ENCODE results near the gene FCN1. TPM values are rescaled to one million over a fixed set of nuclear protein-coding genes. Genes with fewer than 3 reads are reported as not detected.
"Not testable (repeated sequence)": the region's sequence is repeated elsewhere in the genome, so short reads cannot be mapped to it uniquely, and the experiment has no call there.

FCN1 gene
- total RNA-seq, 1 donor from 2014 or later, result not detected

DNA sequence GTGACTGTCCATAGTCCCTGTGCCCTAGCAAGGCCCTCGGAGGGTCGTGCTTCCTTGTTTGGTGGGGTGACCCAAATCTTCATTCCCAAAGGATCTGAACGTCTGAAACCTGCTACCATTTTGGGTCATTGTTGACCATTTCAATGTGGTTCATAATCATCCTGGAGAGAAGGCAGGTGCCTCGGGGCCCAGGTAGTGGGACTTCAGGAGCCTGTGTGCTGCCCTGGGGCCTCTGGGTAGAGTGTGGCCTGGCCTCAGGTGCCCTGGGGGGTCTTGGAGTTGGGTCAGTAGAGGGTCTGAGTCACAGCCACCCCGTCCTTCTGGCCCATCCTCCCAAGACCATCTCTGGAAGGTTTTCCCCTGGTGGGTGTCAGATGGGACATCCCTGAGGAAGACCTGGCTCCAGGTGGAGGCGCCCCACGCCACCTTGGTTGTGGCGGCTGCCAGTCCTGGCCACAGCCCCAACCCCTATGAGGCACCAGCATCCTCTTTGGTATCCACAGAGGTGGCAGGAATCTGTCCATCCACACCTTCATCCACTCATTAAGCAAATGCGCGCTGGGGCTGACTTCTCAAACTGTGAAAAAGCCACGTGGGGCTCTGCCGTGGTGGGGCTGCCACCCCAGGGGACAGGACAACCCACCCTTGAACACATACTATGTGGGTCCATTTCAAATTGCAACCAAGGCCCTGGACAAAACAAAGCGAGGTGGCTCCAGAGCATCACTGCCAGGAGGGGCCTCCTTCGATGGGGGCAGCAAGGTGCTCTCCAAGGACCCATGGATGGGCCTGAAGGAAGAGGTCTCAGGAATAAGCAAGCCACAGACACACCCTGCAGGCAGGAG, 41.6 kb upstream of the FCN1 start:
- Mint-ChIP-seq H3K36me3 (no peaks in the 10 kb centered on the region), H3K4me1 (peaks cover 8% of the 10 kb centered on the region), H3K9me3 (no peaks in the 10 kb centered on the region), H3K27ac (no peak overlapping the region), H3K27me3 (ENCODE audit: insufficient read depth, low read depth) (peaks cover 9% of the 10 kb centered on the region), H3K4me3 (no peak overlapping the region)
- TF ChIP-seq EZH2 (IDR thresholded peaks at IDR 0.05) (no peak), EZH2phosphoT487 (IDR thresholded peaks at IDR 0.05) (no peak)
- TF ChIP-seq, protein P1, sequence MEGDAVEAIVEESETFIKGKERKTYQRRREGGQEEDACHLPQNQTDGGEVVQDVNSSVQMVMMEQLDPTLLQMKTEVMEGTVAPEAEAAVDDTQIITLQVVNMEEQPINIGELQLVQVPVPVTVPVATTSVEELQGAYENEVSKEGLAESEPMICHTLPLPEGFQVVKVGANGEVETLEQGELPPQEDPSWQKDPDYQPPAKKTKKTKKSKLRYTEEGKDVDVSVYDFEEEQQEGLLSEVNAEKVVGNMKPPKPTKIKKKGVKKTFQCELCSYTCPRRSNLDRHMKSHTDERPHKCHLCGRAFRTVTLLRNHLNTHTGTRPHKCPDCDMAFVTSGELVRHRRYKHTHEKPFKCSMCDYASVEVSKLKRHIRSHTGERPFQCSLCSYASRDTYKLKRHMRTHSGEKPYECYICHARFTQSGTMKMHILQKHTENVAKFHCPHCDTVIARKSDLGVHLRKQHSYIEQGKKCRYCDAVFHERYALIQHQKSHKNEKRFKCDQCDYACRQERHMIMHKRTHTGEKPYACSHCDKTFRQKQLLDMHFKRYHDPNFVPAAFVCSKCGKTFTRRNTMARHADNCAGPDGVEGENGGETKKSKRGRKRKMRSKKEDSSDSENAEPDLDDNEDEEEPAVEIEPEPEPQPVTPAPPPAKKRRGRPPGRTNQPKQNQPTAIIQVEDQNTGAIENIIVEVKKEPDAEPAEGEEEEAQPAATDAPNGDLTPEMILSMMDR (IDR thresholded peaks at IDR 0.05), result no peak
- H3K79me2 ChIP-seq (ENCODE audit: low read depth), result no peaks in the 10 kb centered on the region
- peaks cover 7% of the 10 kb centered on the region for H3K4me1 ChIP-seq
- no peak overlapping the region for H3K4me2 ChIP-seq
- no peaks in the 10 kb centered on the region for H4K20me1 ChIP-seq (ENCODE audit: low read depth)
- no peak overlapping the region for H3K9ac ChIP-seq
- H3K27ac ChIP-seq, result no peak overlapping the region
- H3K27me3 ChIP-seq, result no peaks in the 10 kb centered on the region
- no peaks in the 10 kb centered on the region for H3K36me3 ChIP-seq
- H3F3A ChIP-seq (ENCODE audit: low read depth), result no peaks in the 10 kb centered on the region
- DNase-seq (ENCODE audit: low spot score), result no peak
- H3K4me3 ChIP-seq, result no peak overlapping the region
- no peaks in the 10 kb centered on the region for H3K9me3 ChIP-seq (ENCODE audit: low read depth)
- H2AFZ ChIP-seq (replicated peaks), result no peak overlapping the region

DNA sequence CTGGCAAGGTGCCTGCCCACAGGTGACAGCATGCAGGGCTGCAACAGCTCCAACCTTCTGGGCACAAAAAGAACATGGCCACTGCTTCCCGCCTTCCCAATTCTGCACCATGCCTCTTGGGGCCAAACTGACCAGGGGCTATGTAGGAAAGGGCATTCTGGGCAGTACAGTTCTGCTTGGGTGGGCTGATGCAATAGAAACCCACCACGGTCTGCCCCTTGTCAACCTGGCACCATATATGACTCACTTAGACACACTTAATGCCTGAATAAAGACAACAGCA, 40.2 kb upstream of the FCN1 start:
- H3K9ac ChIP-seq, result no peak overlapping the region
- Mint-ChIP-seq H3K4me3 (no peak overlapping the region), H3K36me3 (no peaks in the 10 kb centered on the region), H3K27ac (no peak overlapping the region), H3K9me3 (no peaks in the 10 kb centered on the region), H3K4me1 (peaks cover 8% of the 10 kb centered on the region), H3K27me3 (ENCODE audit: insufficient read depth, low read depth) (peaks cover 11% of the 10 kb centered on the region)
- H3K4me2 ChIP-seq, result peak overlapping the region; percentile 24
- H3K4me3 ChIP-seq, result no peak overlapping the region
- H3K9me3 ChIP-seq (ENCODE audit: low read depth), result no peaks in the 10 kb centered on the region
- peaks cover 7% of the 10 kb centered on the region for H3K4me1 ChIP-seq
- no peaks in the 10 kb centered on the region for H3K27me3 ChIP-seq
- no peaks in the 10 kb centered on the region for H4K20me1 ChIP-seq (ENCODE audit: low read depth)
- no peak overlapping the region for H3K27ac ChIP-seq
- TF ChIP-seq EZH2 (IDR thresholded peaks at IDR 0.05) (no peak), EZH2phosphoT487 (IDR thresholded peaks at IDR 0.05) (no peak)
- TF ChIP-seq, protein P1 (IDR thresholded peaks at IDR 0.05), result no peak
- no peaks in the 10 kb centered on the region for H3K36me3 ChIP-seq
- H2AFZ ChIP-seq (replicated peaks), result no peak overlapping the region
- H3F3A ChIP-seq (ENCODE audit: low read depth), result no peaks in the 10 kb centered on the region
- DNase-seq (ENCODE audit: low spot score), result no peak
- no peaks in the 10 kb centered on the region for H3K79me2 ChIP-seq (ENCODE audit: low read depth)

DNA sequence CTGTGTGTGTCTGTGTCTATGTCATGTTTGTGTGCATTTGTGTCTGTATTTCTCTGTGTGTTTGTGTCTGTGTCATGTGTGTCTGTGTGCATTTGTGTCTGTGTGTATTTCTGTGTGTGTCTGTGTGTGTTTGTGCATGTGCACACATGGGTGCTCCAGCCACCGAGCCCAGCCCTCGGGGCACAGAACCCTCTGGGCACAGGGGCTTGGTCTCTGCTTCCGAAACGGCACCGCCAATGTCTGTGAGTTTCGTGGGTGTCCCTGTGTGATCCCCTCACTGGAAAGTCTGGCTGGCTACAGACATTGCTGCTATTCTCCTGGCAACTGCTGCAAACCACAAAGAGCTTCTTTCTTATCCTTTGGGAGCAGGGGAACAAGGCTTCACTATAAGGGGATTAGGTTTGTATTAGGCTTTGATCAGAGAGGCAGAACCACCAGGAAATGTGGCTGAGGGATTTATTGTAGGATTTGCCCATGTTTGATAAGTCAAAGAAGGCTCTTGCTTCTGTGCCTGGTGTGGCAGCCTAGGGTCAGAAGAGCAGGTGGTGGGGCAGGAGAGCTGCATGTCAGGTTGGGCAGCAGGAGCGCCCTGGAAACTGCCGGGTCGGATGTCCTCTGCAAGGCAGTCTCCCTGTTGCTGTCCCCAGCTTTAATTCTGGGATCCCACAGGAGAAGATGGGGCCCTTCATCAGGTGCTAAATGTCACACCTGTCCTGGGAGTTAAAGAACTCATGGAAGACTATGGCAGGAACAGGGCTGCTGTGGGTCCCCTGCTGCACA, 39.6 kb upstream of the FCN1 start:
- TF ChIP-seq, protein P1 (IDR thresholded peaks at IDR 0.05), result no peak
- no peak for TF ChIP-seq EZH2 (IDR thresholded peaks at IDR 0.05)
- no peak for TF ChIP-seq EZH2phosphoT487 (IDR thresholded peaks at IDR 0.05)
- H4K20me1 ChIP-seq (ENCODE audit: low read depth), result no peaks in the 10 kb centered on the region

DNA sequence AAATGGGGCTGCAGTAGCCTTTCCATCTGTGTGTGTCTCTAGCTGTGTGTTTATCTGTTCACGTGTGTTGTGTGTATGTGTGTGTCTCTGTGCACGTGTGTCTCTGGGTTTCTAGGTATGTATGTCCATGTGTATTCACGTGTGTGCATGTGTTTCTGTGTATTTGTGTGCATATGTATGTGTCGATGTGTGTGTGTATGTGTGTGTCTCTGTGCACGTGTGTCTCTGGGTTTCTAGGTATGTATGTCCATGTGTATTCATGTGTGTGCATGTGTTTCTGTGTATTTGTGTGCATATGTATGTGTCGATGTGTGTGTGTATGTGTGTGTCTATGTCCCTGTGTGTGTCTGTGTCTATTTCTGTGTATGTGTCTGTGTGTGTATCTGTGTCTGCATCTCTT, 38.7 kb upstream of the FCN1 start:
- not testable (repeated sequence) for H3K36me3 ChIP-seq; H2AFZ ChIP-seq (replicated peaks); H3K9me3 ChIP-seq (ENCODE audit: low read depth); H4K20me1 ChIP-seq (ENCODE audit: low read depth); H3F3A ChIP-seq (ENCODE audit: low read depth); H3K27ac Mint-ChIP-seq; H3K4me1 ChIP-seq; H3K27me3 ChIP-seq; H3K27ac ChIP-seq; H3K9ac ChIP-seq; H3K4me1 Mint-ChIP-seq; H3K9me3 Mint-ChIP-seq; H3K79me2 ChIP-seq (ENCODE audit: low read depth); H3K4me3 Mint-ChIP-seq; H3K36me3 Mint-ChIP-seq; H3K4me2 ChIP-seq; DNase-seq (ENCODE audit: low spot score); H3K4me3 ChIP-seq
- H3K27me3 Mint-ChIP-seq (ENCODE audit: insufficient read depth, low read depth), result peaks cover 15% of the 10 kb centered on the region

More for the DNA sequence above, 39.6 kb upstream of the FCN1 start:
- no peaks in the 10 kb centered on the region for H3K27me3 ChIP-seq
- H2AFZ ChIP-seq (replicated peaks), result no peak overlapping the region
- Mint-ChIP-seq H3K27me3 (ENCODE audit: insufficient read depth, low read depth) (peaks cover 8% of the 10 kb centered on the region), H3K27ac (no peak overlapping the region), H3K4me3 (no peak overlapping the region), H3K4me1 (peaks cover 2% of the 10 kb centered on the region), H3K36me3 (no peaks in the 10 kb centered on the region), H3K9me3 (no peaks in the 10 kb centered on the region)
- H3K36me3 ChIP-seq, result no peaks in the 10 kb centered on the region
- H3K4me2 ChIP-seq, result peak overlapping the region; percentile 24
- no peaks in the 10 kb centered on the region for H3K79me2 ChIP-seq (ENCODE audit: low read depth)
- DNase-seq (ENCODE audit: low spot score), result peak; percentile 46
- H3K9ac ChIP-seq, result no peak overlapping the region
- no peak overlapping the region for H3K27ac ChIP-seq
- no peaks in the 10 kb centered on the region for H3F3A ChIP-seq (ENCODE audit: low read depth)
- peaks cover 7% of the 10 kb centered on the region for H3K4me1 ChIP-seq
- H3K4me3 ChIP-seq, result no peak overlapping the region
- no peaks in the 10 kb centered on the region for H3K9me3 ChIP-seq (ENCODE audit: low read depth)
